NCI-H1930 (cell line): Measurements from ENCODE around the gene CLIP4.

Source experiments
- DNase-seq, 2 experiments: peaks; one replicate each; lab custom pipeline; 2025; lab: John Stamatoyannopoulos, UW

Gene CLIP4

DNA sequence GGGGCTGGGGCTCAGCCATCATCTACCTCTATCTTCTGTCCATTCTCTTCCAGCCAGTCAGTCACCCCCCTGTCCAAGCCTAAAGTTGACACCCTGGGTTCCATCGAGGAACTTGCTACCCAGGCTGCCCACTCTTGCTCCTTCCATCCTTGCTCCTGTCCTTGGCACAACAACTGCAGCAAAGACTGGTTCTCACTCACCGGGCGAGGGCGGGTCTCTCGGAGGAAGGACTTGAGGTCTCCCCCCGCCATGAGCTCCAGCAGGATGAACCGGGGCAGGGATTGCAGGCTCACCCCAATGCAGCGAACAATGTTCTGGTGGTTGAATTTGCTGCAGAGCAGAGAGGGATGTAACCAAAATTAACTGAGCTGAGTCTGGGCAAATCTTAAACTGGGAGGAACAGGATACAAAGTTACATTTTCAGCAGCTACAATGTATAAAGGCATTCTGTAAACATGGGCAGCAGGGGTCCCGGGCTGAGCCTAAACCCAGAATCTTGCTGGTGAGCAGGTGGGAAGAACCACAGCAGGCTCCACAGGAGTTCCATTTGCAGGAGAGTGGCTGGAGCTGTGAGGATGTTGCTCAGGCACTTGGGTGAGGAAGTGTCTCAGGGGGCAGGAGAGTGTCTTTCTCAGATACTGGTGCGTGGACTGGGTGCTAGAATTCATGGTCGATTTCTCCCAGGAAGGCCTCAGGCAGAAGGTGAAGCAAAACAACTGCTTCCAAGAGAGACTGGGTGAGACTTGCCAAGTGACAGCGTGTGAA, 105.5 kb downstream of the CLIP4 start:
- DNase-seq: no peak

DNA sequence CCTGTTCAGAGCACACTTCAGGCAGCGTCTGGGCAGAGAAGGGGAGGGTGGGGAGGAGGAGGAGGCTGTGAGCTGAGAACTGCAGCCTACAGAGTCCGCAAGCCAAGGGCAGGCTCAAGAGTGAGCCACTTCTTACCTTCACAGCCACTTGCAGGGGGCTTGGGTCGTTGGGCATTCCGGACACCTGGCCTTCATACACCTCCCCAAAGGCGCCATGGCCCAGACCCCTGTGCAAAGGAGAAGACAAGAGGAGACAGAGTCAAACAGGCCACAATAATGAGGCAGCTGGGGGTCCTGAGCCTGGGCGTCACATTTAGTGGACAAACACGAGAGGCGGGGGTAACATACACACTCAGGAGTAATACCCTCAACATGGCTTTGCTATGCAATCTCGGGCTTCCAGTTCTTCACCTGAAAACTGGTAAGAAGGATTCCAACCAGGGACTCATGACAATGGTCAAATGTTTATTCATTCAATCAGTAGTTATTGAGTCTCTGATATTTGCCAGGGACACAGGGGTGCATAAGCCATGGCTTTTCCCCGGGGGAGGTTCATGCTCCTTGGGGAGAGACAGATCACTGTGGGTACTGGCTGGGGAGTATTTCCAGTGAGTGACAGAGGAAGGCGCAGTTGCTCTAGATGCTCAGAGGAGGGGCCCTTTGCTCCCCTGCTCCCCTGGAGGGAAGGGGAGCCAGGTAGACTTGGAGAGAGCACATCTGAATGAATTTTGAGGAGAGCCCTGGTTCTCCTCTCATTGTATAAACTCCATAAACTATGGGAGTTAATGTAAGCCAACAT, 107.4 kb downstream of the CLIP4 start:
- no peak for DNase-seq

DNA sequence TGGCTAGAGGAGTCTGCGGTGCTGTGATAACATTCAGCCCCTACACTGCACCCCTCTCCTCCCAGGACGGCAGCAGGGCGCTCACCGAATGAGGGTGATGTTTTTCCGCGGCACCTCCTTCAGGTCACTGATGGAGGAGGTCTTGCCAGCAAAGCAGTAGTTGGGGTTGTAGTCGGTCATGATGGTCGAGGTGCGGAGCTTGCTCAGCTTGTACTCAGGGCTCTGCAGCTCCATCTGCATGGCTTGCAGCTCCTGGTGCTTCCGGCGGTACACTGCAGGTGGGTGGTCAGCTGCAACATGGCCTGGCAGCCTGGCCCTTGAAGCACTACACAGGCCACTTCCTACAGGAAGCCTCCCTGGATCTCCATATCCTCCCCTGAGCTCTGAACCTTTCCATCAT, 108.0 kb downstream of the CLIP4 start:
- DNase-seq: no peak

DNA sequence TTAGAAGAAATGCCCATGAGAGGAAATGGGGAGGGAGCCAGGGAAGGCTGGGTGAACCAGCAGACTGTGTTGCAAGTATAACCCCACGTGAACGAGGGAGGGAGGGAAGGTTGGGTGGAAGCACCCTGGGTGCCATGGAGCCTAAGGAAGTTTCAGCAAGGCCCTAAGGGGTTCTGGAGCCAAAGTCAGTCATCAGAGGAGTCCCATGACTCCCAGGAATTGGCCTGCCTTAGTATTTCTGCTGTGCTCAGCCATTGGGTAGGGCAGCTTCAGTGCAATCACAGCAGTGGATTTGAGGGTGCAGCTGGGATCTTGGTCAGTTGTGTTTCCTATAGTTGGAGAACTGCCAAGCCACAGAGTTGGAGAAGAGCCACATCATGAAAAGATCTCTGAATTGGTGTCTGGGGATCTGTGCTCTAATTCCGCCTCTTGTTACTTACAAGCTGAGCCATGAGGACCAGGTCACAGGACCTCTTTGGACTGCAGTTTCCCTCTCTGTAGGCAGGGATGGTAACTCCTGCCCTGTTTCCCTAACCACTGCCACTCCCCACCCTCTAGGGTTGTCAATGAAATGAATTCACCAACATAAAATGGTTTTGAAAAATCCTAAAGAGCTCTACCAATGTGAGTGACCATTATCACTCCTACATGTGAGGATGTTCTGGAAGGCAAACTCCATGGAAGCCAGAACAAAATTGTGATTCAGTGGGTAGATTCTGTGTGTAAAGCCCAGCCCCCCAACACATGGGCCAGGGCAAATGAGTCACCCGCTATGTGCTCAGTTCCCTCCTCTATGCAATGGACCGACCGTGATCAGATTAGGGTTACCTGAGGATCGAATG, 108.9 kb downstream of the CLIP4 start:
- no peak for DNase-seq

DNA sequence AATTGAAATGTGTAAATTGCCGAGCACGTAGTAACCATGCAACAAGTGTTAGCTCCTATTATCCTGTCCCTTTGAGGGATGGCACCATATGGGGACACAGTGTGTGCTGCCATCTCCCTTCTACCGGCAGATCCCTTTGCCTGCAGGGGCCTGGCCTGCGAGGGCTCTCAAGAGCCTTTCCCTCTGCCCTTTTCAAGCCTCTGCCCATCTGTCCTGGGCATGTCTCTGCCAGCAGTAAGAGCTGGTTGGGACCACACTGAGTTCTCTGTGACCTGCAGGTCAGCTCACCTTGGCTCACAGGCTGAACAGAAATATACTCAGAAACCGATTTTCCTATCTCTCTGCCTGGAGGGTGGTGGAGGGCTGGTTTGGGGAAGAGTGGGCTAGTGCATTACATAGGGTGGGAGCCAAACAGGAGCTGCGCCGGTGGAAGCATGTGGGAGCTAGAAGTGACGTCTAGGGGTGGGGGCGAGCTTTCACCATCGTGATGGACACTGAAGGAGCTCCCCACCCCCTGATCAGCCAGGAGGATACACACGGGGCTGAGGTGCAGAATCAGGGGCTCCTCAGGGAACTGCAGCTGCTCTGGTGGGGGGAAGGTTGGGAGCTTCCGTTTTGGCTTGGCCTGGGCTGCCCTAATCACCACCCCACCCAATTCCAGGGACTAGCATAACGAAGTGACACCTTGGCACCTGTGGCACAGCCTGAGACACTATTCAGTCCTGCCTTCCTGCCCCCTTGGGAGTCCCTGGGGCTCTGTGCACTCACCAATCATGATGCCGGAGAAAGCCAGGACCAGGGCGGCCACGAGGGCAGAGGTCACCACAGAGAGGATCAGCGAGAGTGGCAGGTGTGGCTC, 109.7 kb downstream of the CLIP4 start:
- DNase-seq: no peak

DNA sequence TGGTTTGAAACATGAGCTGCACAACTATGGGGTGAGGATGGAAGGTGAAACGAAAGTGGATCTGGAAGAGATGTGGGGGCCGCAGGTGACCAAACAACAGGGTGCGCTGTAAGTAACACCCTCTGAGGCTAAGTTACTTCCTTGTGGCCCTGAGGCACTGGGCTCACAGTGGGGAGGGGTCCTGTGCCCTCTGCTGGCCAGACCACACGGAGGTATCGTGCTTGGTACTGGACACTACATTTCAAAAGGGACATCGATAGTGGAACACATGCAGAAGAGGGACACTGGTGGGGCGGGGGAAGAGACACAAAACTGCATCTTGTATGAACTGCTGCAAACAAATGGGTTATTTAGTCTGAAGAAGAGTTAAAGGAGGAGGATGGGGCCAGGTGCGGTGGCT, 110.6 kb downstream of the CLIP4 start:
- DNase-seq: no peak

DNA sequence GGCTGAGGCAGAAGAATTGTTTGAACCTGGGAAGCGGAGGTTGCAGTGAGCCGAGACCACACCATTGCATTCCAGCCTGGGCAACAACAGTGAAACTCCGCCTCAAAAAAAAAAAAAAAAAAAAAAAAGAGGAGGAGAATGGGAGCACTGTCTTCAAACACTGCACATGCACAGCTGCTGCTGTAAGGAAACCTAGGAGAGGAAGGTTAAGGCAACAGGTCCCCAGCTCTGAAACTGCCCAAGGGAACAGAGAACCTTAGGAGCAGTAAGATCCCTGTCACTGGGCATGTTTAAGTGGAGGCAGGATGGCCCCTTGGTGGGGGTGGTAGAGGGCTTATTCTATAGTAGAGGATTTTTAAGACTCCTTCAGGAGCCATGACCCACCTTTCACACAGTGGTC, 111.2 kb downstream of the CLIP4 start:
- no peak for DNase-seq

DNA sequence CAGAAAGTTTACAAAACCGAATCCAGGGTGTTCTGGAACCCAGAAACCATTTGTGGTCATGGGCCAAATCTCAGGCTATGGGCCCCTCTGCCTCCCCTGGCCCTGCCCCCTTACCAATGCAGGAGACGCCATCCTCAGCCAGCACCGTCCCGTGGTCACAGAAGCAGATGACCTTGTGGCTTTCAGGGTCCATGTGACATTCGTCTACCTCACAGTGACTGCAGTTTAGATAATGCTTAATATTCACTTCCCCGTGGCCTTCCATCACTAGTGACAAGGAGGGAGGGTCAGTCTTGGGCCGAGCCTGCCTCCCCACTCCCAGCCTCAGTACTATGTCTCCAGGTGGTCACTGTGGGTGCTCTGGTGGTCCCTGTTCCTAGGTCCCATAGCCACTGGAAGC, 111.6 kb downstream of the CLIP4 start:
- no peak for DNase-seq

DNA sequence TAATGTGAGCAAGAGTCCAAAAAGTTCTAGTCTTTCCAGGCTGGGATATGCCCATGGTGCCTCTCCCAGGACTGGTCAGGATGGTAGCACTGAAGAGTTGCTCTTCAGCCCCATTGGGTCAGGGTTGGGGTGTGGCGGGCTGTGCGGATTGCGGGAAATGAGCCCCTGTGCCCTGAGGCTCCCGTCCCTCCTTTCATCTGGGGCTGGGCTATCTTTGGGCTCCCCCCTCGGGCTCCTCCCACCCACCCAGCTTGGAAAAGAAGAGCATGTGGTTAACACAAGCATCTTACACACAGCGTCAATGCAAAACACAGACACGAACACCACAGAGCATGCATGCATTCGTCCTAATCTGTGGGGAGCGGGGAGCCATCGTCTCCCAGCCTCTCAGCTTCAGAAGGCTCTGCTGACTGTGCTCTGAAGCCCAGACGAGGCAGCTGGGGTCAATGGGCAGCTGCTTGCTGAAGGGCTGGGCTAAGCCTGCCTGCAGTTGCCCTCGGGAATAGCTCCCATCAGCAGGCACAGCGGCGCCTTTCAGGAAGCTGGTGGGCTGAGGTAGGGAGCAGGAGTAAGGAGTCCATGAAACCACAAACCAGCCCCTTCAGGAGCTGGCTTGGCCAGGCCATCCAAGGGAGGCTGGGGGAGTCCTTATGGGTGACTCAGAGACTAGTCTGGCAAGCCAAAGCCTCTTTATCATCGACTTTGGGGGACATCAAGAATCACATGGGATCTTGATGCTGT, 112.9 kb downstream of the CLIP4 start:
- no peak for DNase-seq

DNA sequence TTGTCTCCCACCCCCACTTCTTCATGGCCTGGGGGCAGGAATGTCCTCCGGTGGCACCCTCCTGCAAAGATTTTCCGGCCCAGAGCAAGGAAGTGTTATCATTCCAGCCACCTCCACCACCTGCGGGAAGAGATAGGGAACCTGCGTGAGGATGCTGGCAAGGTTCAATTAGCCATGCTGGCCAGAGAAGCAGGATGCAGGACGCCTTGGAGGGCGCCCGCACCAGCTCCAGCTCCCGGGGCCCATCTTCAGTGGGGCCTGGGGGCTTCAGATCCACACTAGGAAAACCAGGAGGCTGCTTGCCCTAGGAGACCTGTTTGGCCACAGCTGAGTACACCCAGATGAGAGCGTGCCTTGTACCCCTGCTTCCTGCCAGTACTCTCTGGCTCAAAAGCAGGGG, 113.7 kb downstream of the CLIP4 start:
- DNase-seq: no peak

DNA sequence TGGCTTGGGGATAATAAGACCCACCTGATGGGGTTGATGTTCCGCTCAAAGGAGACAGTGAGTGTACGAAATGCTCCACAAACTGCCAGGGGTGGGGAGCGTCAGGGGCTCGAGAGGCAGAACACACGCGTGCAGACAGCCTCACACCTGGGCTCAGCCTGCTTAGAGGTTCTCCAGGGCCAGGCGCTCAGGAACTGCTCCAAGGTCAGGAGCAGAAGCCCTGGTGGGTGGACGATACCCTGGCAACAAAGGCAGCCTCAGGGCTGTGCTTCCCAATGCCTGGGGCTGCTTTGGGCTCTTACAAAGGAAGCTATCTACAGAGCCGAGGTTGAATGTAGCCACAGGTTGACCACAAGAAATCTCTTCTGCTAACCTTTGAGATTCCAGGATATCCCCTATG, 114.4 kb downstream of the CLIP4 start:
- no peak for DNase-seq

DNA sequence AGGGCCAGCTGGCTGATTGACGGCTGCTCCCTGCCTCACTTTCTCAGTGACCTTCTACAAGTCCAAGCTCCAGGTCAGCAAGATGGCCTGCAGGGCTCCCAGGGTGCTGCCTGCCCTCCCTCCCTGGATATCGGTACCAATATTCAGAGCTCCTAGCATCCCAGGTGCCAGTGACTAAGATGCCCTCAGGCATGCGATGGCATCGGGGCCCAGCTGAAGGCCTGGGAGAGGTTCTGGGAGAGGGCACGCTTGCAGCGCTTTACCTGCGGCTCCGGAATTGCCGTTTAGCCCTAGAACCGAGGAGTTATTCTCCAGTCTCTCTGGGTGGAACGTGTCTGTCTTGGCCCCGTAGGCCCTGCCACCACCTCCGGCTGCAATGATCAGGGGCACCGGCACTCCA, 116.8 kb downstream of the CLIP4 start:
- DNase-seq: no peak

DNA sequence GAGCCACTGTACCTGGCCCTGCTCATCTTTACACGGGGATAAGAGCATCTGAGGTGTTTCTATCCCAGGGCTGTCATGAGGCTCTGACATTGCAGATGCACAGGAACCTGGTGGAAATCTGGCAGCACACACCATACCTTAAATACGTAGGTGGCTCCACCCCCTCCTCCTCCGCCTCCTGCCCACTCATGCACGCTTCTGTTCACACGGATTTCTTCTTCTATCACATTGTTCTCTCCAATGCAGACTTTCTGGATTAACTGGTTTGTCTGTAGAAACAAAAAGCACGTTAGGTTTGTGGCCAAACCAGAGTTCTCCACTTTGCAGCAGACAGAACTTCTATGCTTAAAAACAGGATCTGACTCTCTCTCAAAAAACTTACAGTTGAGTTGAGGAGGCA, 118.2 kb downstream of the CLIP4 start:
- no peak for DNase-seq

DNA sequence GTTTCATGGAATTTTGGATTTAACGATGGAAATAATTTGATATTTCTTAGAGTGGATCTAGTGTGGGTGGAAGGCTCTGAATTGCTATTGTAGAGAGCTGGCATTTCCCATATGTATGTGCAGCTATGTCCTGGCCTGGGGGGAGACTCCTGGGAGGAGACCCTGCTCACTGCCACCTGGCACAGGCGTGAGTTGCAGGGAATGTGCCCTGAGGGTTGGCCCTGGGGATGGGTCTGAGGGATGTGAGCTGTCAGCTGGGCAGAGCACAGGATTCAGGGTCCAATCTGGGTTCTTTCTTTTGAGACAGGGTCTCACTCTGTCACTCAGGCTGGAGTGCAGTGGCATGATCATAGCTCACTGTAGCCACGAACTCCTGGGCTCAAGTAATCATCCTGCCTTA, 120.2 kb downstream of the CLIP4 start:
- DNase-seq: no peak

DNA sequence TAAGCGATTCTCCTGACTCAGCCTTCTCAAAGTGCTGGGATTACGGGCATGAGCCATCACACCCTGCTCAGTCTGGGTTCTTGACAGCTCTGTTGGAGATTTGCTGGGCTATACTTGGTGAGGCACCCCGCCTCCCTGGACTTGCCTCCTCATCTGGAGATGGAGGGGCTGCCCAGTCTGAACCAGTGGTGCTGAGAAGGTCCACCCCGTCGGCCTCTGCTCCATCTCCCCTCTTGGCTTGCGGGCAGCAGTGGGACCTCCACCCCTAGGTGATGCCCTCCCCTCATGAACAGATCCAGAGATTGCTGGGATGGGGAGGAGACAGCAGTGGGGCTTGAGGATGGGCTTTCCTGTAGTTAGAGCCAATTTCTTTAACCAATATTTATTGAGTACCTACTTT, 120.9 kb downstream of the CLIP4 start:
- DNase-seq: no peak

DNA sequence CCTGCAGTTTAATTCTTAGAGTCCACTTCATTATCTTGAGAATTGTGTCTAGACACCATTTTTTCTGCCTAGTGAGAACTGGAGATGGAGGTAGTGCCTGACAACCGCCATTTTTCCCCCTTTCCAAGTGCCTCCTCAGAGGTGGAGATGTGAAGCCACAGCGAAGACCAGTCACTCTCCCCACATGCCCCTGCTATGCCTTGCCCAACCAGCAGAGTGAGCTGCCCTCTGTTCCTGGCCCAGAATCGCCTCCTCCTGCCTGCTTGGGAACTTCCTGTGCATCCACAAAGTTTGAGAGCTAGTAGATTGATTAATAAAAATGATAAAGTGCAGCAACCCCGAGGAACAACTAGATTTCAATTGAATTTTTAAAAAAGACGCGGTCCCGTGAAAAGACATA, 123.3 kb downstream of the CLIP4 start:
- no peak for DNase-seq
